BJ (cell line): ENCODE measurements around the gene RAB42. TPM values are rescaled to one million over a fixed set of nuclear protein-coding genes. Genes with fewer than 3 reads are reported as not detected.

Experiments
- CTCF ChIA-PET: fragments of 350-600 bp; formaldehyde crosslinking; extraction: SDS; loops from one replicate; lab custom pipeline; 2021; ENCODE audit warnings: antibody characterized with exemption, inconsistent platforms; lab: Yijun Ruan, JAX
- POLR2A ChIA-PET: fragments of 300-600 bp; sonication (Branson Sonifier 250); formaldehyde crosslinking; extraction: SDS; loops from one replicate; lab custom pipeline; 2021; ENCODE audit warnings: antibody characterized with exemption; lab: Charles Lee
- DNase-seq: peaks from one replicate; pipeline ENCODE4 v3.0.0-alpha.2; 2011; ENCODE audit warnings: low read depth
- H3K27me3 ChIP-seq: 2 replicates; pipeline ENCODE4 v1.6.0; 2011; ENCODE audit warnings: low read length; ENCODE audit not compliant: control insufficient read depth, insufficient read depth
- H3K36me3 ChIP-seq: 2 replicates; pipeline ENCODE4 v1.5.1; 2011; ENCODE audit warnings: low read length; ENCODE audit not compliant: control insufficient read depth, insufficient read depth
- H3K4me3 ChIP-seq: 2 replicates; pipeline ENCODE4 v1.5.1; 2011; ENCODE audit warnings: low read depth, mild to moderate bottlenecking, control low read depth, low read length
- polyA plus RNA-seq: library from polyadenylated mRNA; depleted of rRNA; stranded (reverse); fragments of >200 nt; gene quantifications from 2 replicates; pipeline ENCODE4 v1.2.3, GENCODE V29; 2011
- TF ChIP-seq, protein P1 (sequence below): IDR thresholded peaks from 2 replicates; pipeline ENCODE4 v1.5.1; 2011; ENCODE audit warnings: low read depth, mild to moderate bottlenecking, control low read depth, inconsistent platforms, low read length, moderate library complexity; ENCODE audit not compliant: insufficient read depth

The RAB42 gene
- polyA plus RNA-seq, 1 experiment: 2.8 TPM

GRCh38 chr1:28577738-28578536 is 14.1 kb upstream of the RAB42 start:
- Histone ChIP-seq H3K4me3 (no peak overlapping the region), H3K27me3 (no peaks in the 10 kb centered on the region), H3K36me3 (peaks cover 15% of the 10 kb centered on the region)
- ChIA-PET POLR2A (interaction anchor here (0.5 kb wide), 1 partner anchor 838 kb away, joined by 4 read pairs; no protein-coding TSS in a partner anchor), CTCF (interaction anchor here (1.2 kb wide), 1 partner anchor 24 kb away, joined by 4 read pairs; no protein-coding TSS in a partner anchor)
- TF ChIP-seq, protein P1, sequence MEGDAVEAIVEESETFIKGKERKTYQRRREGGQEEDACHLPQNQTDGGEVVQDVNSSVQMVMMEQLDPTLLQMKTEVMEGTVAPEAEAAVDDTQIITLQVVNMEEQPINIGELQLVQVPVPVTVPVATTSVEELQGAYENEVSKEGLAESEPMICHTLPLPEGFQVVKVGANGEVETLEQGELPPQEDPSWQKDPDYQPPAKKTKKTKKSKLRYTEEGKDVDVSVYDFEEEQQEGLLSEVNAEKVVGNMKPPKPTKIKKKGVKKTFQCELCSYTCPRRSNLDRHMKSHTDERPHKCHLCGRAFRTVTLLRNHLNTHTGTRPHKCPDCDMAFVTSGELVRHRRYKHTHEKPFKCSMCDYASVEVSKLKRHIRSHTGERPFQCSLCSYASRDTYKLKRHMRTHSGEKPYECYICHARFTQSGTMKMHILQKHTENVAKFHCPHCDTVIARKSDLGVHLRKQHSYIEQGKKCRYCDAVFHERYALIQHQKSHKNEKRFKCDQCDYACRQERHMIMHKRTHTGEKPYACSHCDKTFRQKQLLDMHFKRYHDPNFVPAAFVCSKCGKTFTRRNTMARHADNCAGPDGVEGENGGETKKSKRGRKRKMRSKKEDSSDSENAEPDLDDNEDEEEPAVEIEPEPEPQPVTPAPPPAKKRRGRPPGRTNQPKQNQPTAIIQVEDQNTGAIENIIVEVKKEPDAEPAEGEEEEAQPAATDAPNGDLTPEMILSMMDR: no peak
- DNase-seq: no peak

- no peak for DNase-seq
- no peaks in the 10 kb centered on the region for H3K27me3 ChIP-seq
- TF ChIP-seq, protein P1: no peak
- H3K4me3 ChIP-seq: no peak overlapping the region
- H3K36me3 ChIP-seq: peaks cover 14% of the 10 kb centered on the region
- ChIA-PET POLR2A (interaction anchor here (0.5 kb wide), 1 partner anchor 64 kb away, joined by 9 read pairs; no protein-coding TSS in a partner anchor), CTCF (interaction anchor here (0.9 to 1.4 kb wide), 2 partner anchors 219 to 330 kb away, joined by 3 to 4 read pairs; no protein-coding TSS in a partner anchor)
Observed at GRCh38 chr1:28578696-28579218, 13.3 kb upstream of the RAB42 start.

DNA sequence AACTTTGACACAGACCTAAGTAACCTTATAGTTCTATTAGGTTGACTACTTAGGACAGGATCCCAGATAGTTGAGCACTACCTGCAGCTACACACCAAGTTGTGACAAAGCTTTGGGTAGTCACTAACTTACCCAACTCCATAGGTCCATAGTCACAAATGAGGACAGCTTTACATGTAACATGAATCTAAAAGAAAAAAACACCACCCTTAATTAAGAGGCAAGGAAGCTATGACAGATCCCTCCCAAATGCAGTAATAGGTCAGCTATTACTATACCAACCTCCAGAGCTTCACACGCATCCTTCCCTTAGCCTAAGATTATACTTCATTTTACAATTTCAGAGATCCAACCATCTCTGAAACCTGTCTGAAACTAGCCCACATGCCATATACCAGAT is 12.7 kb upstream of the RAB42 start:
- DNase-seq: no peak
- TF ChIP-seq, protein P1: no peak
- ChIA-PET POLR2A (interaction anchor here (0.5 to 0.6 kb wide), 2 partner anchors 10 to 64 kb away, joined by 6 to 9 read pairs; no protein-coding TSS in a partner anchor), CTCF (interaction anchor here (0.9 to 1.5 kb wide), 3 partner anchors 19 to 331 kb away, joined by 3 to 4 read pairs (median 4); no protein-coding TSS in a partner anchor)
- peaks cover 13% of the 10 kb centered on the region for H3K36me3 ChIP-seq
- H3K27me3 ChIP-seq: no peaks in the 10 kb centered on the region
- H3K4me3 ChIP-seq: no peak overlapping the region

GRCh38 chr1:28580722-28581530 is 11.1 kb upstream of the RAB42 start:
- no peak for DNase-seq
- ChIA-PET POLR2A (interaction anchor here (0.5 to 1.8 kb wide), 11 partner anchors 9 to 346 kb away, joined by 3 to 11 read pairs (median 3); partner anchors contain the start of genes MED18, RCC1, TAF12 and TRNAU1AP), CTCF (interaction anchor here (0.9 to 2.6 kb wide), 11 partner anchors 9 to 332 kb away, joined by 3 to 11 read pairs (median 4); partner anchors contain the start of gene TRNAU1AP)
- peak overlapping the region; percentile 93 for H3K4me3 ChIP-seq
- TF ChIP-seq, protein P1: peak; percentile 32
- peaks cover 13% of the 10 kb centered on the region for H3K36me3 ChIP-seq
- H3K27me3 ChIP-seq: no peaks in the 10 kb centered on the region
